Measurements from ENCODE around the gene STARD3NL.
"Not testable (repeated sequence)": the region's sequence is repeated elsewhere in the genome, so short reads cannot be mapped to it uniquely, and the experiment has no call there.

STARD3NL gene

GRCh38 chr7:38178004-38178694, at the start of gene STARD3NL:
STARD3NL (plus strand) TSS chr7:38178245; CDS start chr7:38207505, 29,260 bp downstream.
- peak; percentile 97 for DNase-seq

- DNase-seq: no peak
These were observed 48.9 kb upstream of the STARD3NL start for GRCh38 chr7:38129162-38129561.

GRCh38 chr7:38129579-38129978, 48.5 kb upstream of the STARD3NL start:
- no peak for DNase-seq

GRCh38 chr7:38138171-38138570, 39.9 kb upstream of the STARD3NL start:
- no peak for DNase-seq

GRCh38 chr7:38141187-38141586, 36.9 kb upstream of the STARD3NL start:
- DNase-seq: no peak

GRCh38 chr7:38142736-38143135, 35.3 kb upstream of the STARD3NL start:
- DNase-seq: no peak

GRCh38 chr7:38147005-38147404, 31.0 kb upstream of the STARD3NL start:
- no peak for DNase-seq

- DNase-seq: no peak
These were observed 26.5 kb upstream of the STARD3NL start for GRCh38 chr7:38151556-38151955.

GRCh38 chr7:38153515-38153914, 24.5 kb upstream of the STARD3NL start:
- no peak for DNase-seq

GRCh38 chr7:38154278-38154677, 23.8 kb upstream of the STARD3NL start:
- no peak for DNase-seq

- no peak for DNase-seq
These were observed 18.0 kb upstream of the STARD3NL start for GRCh38 chr7:38160003-38160571.

GRCh38 chr7:38162036-38162435, 16.0 kb upstream of the STARD3NL start:
- no peak for DNase-seq

GRCh38 chr7:38163671-38164070, 14.4 kb upstream of the STARD3NL start:
- DNase-seq: no peak

GRCh38 chr7:38168890-38169570, 9.0 kb upstream of the STARD3NL start:
- no peak for DNase-seq

- no peak for DNase-seq
These were observed 8.2 kb upstream of the STARD3NL start for GRCh38 chr7:38169847-38170246.

GRCh38 chr7:38171623-38172391, 6.2 kb upstream of the STARD3NL start:
- no peak for DNase-seq

- DNase-seq: not testable (repeated sequence)
These were observed 2.5 kb upstream of the STARD3NL start for GRCh38 chr7:38175547-38175946.

- no peak for DNase-seq
These were observed 433 bp upstream of the STARD3NL start for GRCh38 chr7:38177621-38178003.

GRCh38 chr7:38178695-38179344, 775 bp downstream of the STARD3NL start:
- DNase-seq: no peak

GRCh38 chr7:38179776-38180226, 1.8 kb downstream of the STARD3NL start:
- no peak for DNase-seq

- no peak for DNase-seq
These were observed 3.1 kb downstream of the STARD3NL start for GRCh38 chr7:38181111-38181510.

- no peak for DNase-seq
These were observed 4.4 kb downstream of the STARD3NL start for GRCh38 chr7:38182450-38182849.
